Stromal cell of bone marrow (primary cell): ENCODE data around the gene NFATC3.

Experiments used
- DNase-seq: peaks from one replicate; pipeline ENCODE4 v3.0.0-alpha.2; 2012; ENCODE audit warnings: low read depth

Gene NFATC3

GRCh38 chr16:68251832-68252231 is 166.7 kb downstream of the NFATC3 start:
- DNase-seq = no peak

GRCh38 chr16:68252383-68252782 is 167.2 kb downstream of the NFATC3 start:
- no peak for DNase-seq

GRCh38 chr16:68253721-68254120 is 168.6 kb downstream of the NFATC3 start:
- no peak for DNase-seq

- no peak for DNase-seq
Observed at GRCh38 chr16:68255712-68256111, 170.5 kb downstream of the NFATC3 start.

- DNase-seq = no peak
Observed at GRCh38 chr16:68257251-68257905, 172.2 kb downstream of the NFATC3 start.

GRCh38 chr16:68257906-68258800 is 173.0 kb downstream of the NFATC3 start:
- DNase-seq = peak; percentile 50

- DNase-seq = no peak
Observed at GRCh38 chr16:68259007-68259825, 174.0 kb downstream of the NFATC3 start.

GRCh38 chr16:68263559-68264127 is 178.5 kb downstream of the NFATC3 start:
- DNase-seq = no peak

GRCh38 chr16:68264128-68265077 is 179.2 kb downstream of the NFATC3 start, which contains the start of gene SLC7A6:
TSS of gene SLC7A6 (plus strand) at chr16:68264526. CDS start at chr16:68274727, 10,201 bp downstream.
- DNase-seq = peak; percentile 40

GRCh38 chr16:68265078-68265920 is 180.1 kb downstream of the NFATC3 start:
- peak; percentile 45 for DNase-seq

- no peak for DNase-seq
Observed at GRCh38 chr16:68267612-68268405, 182.6 kb downstream of the NFATC3 start.

- no peak for DNase-seq
Observed at GRCh38 chr16:68269793-68270192, 184.6 kb downstream of the NFATC3 start.

- DNase-seq = no peak
Observed at GRCh38 chr16:68270353-68270752, 185.2 kb downstream of the NFATC3 start.

GRCh38 chr16:68272507-68273209 is 187.5 kb downstream of the NFATC3 start:
- DNase-seq = no peak

- DNase-seq = no peak
Observed at GRCh38 chr16:68273459-68273858, 188.3 kb downstream of the NFATC3 start.

GRCh38 chr16:68273896-68274295 is 188.7 kb downstream of the NFATC3 start:
- DNase-seq = no peak

- DNase-seq = no peak
Observed at GRCh38 chr16:68274441-68274840, 189.3 kb downstream of the NFATC3 start.

- no peak for DNase-seq
Observed at GRCh38 chr16:68275611-68276191, 190.5 kb downstream of the NFATC3 start.
